ACC112 (cell line): Measurements from ENCODE around the gene PEX19.

Source experiments
- H2AFZ ChIP-seq: fragments of 200-600 bp; sonication (generic); one replicate; pipeline ENCODE4 v1.6.0; 2017; ENCODE audit warnings: antibody characterized with exemption, low read length; ENCODE audit not compliant: unreplicated experiment
- H3K27ac ChIP-seq: fragments of 200-600 bp; sonication (generic); 2 replicates; pipeline ENCODE4 v1.5.1; 2014; ENCODE audit warnings: low read depth, mild to moderate bottlenecking, antibody characterized with exemption, low read length, moderate library complexity
- H3K27me3 ChIP-seq: fragments of 200-600 bp; sonication (generic); 2 replicates; pipeline ENCODE4 v1.6.1; 2014; ENCODE audit warnings: mild to moderate bottlenecking, antibody characterized with exemption, low read length, moderate library complexity, mixed read lengths; ENCODE audit not compliant: insufficient read depth
- H3K36me3 ChIP-seq: fragments of 200-600 bp; sonication (generic); 2 replicates; pipeline ENCODE4 v1.6.1; 2016; ENCODE audit warnings: mild to moderate bottlenecking, antibody characterized with exemption, low read length, moderate library complexity, mixed read lengths; ENCODE audit not compliant: insufficient read depth
- H3K4me1 ChIP-seq: fragments of 200-600 bp; sonication (generic); one replicate; pipeline ENCODE4 v1.6.1; 2016; ENCODE audit warnings: low read length, mixed read lengths; ENCODE audit not compliant: insufficient read depth, unreplicated experiment, control insufficient read depth
- H3K4me3 ChIP-seq: fragments of 200-600 bp; sonication (generic); 2 replicates; pipeline ENCODE4 v1.5.1; 2014; ENCODE audit warnings: mild to moderate bottlenecking, low read depth, low read length
- H3K79me2 ChIP-seq: fragments of 200-600 bp; sonication (generic); one replicate; pipeline ENCODE4 v1.6.0; 2016; ENCODE audit warnings: low read length; ENCODE audit not compliant: control insufficient read depth, unreplicated experiment, insufficient read depth

PEX19 gene, protein sequence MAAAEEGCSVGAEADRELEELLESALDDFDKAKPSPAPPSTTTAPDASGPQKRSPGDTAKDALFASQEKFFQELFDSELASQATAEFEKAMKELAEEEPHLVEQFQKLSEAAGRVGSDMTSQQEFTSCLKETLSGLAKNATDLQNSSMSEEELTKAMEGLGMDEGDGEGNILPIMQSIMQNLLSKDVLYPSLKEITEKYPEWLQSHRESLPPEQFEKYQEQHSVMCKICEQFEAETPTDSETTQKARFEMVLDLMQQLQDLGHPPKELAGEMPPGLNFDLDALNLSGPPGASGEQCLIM

DNA sequence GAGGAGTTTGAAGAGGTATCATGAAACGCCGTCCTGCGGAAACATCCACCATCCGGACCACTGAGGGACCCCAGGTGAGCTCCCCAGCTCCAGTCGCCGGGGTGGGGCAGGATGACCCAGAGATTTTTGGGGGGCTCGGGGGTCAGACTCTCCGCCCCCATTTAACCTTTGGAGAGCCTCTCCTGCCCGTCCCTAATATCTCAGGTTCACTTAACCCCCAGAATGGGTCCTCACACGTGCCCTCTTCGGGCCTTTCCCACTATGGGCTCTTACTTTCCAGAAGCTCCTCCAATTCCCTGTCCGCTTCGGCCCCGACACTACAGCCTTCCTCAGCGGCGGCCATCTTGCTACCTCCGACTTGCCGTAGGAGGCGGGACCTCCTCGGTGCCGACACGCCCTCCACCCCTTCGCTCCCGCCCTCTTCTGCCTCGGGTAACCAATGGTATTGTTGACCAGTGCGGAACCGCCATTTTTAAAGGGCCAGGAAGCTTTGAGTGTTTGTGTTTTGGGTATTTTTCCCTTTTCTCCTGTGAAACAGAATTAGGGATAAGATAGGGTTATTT, at the start of gene PEX19:
Gene PEX19 (minus strand): TSS at position 352 of the 563 bp plus-strand sequence. CDS start 9 bp downstream, at position 343.
- H2AFZ ChIP-seq = peak within 1 kb of the TSS; percentile 76
- peaks cover 22% of the 10 kb centered on the region; the same call in 1 of the 2 replicates for H3K36me3 ChIP-seq
- H3K27me3 ChIP-seq = no peaks in the 10 kb centered on the region
- H3K4me1 ChIP-seq = peaks cover 19% of the 10 kb centered on the region
- peak within 1 kb of the TSS; percentile 86 for H3K4me3 ChIP-seq
- peak within 1 kb of the TSS; percentile 82 for H3K27ac ChIP-seq
- H3K79me2 ChIP-seq = peaks cover 32% of the 10 kb centered on the region

DNA sequence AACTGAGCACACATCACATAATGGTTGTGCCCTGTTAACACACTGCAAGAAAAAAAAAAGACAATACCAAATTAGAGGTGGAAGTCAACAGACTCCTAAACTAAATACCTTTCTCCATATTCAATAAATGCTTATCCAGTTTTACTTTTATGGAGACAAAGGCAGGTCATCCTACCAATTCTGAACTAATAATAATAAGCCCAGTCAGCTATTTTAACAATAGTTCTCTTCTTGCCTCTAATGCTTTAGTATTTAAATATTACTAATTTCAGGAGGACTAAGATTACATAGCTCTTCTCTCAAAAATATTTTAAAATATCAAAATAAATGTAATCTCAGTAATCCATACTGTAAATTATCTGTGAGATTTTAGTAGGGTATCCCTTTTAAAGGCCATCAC, 47.6 kb upstream of the PEX19 start:
- no peaks in the 10 kb centered on the region for H3K4me1 ChIP-seq
- peaks cover 50% of the 10 kb centered on the region for H3K79me2 ChIP-seq
- H2AFZ ChIP-seq = no peak overlapping the region
- no peak overlapping the region for H3K4me3 ChIP-seq
- H3K27me3 ChIP-seq = no peaks in the 10 kb centered on the region
- no peak overlapping the region for H3K27ac ChIP-seq
- peaks cover 54% of the 10 kb centered on the region for H3K36me3 ChIP-seq

GRCh38 chr1:160330119-160330518, 45.2 kb upstream of the PEX19 start:
- no peak overlapping the region for H3K27ac ChIP-seq
- H3K27me3 ChIP-seq = no peaks in the 10 kb centered on the region
- no peak overlapping the region for H2AFZ ChIP-seq
- H3K36me3 ChIP-seq = peaks cover 66% of the 10 kb centered on the region
- peaks cover 52% of the 10 kb centered on the region for H3K79me2 ChIP-seq
- no peak overlapping the region for H3K4me3 ChIP-seq
- no peaks in the 10 kb centered on the region for H3K4me1 ChIP-seq

DNA sequence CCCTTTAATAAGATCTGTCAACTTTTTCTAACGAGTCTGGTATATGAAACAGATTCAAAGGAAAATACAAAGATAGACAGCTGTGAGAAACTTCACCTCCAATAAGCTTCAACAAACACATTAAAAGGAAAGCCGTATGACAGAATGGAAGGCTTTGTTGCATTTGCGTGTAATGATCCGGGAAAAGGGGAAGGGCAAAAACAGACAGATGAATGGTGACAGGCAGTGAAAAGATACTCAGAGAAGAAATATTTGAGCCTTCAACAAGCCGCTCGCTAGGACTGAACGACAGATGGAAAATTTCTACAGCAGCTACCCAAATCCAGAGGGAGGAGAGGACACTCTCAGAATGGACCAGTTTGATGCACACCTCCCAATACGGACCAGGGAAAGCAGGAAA, 43.3 kb upstream of the PEX19 start:
- Histone ChIP-seq H3K36me3 (peaks cover 60% of the 10 kb centered on the region), H3K79me2 (peaks cover 47% of the 10 kb centered on the region), H2AFZ (no peak overlapping the region), H3K4me3 (no peak overlapping the region), H3K4me1 (no peaks in the 10 kb centered on the region), H3K27ac (no peak overlapping the region), H3K27me3 (no peaks in the 10 kb centered on the region)

GRCh38 chr1:160326418-160326817, 41.5 kb upstream of the PEX19 start:
- no peaks in the 10 kb centered on the region for H3K4me1 ChIP-seq
- H3K36me3 ChIP-seq = peaks cover 58% of the 10 kb centered on the region
- H3K79me2 ChIP-seq = peaks cover 55% of the 10 kb centered on the region
- no peak overlapping the region for H3K4me3 ChIP-seq
- no peak overlapping the region for H3K27ac ChIP-seq
- no peaks in the 10 kb centered on the region for H3K27me3 ChIP-seq
- H2AFZ ChIP-seq = no peak overlapping the region

- H3K79me2 ChIP-seq = peaks cover 66% of the 10 kb centered on the region
- peaks cover 58% of the 10 kb centered on the region for H3K36me3 ChIP-seq
- H3K4me1 ChIP-seq = no peaks in the 10 kb centered on the region
These were observed 40.3 kb upstream of the PEX19 start for GRCh38 chr1:160325252-160325651.

GRCh38 chr1:160322831-160323230, 37.9 kb upstream of the PEX19 start:
- Histone ChIP-seq H3K4me3 (no peak overlapping the region), H3K27ac (no peak overlapping the region), H3K27me3 (no peaks in the 10 kb centered on the region), H3K36me3 (peaks cover 51% of the 10 kb centered on the region), H2AFZ (no peak overlapping the region), H3K4me1 (no peaks in the 10 kb centered on the region), H3K79me2 (peaks cover 74% of the 10 kb centered on the region)

More at GRCh38 chr1:160325252-160325651, 40.3 kb upstream of the PEX19 start:
- Histone ChIP-seq H3K27ac (no peak overlapping the region), H2AFZ (no peak overlapping the region), H3K4me3 (no peak overlapping the region), H3K27me3 (no peaks in the 10 kb centered on the region)

DNA sequence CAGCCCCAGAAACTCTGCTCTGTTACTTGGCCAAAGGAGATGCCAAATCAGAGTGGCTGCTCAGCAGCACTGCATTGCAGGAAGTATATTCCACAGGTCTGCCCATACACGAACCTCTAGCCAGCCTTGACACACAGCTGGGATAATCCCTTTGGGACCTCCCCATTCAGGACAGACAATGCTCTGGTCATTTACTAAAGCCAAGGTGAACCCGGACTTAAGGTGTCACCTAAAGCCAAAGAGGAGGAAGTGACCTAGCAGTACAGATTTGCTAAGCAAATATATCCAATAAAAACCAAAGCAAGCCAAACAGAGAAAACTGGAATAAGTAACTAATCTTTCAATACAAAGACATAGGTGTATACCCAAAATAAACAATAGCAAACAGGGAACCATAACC, 30.4 kb upstream of the PEX19 start:
- Histone ChIP-seq H3K79me2 (peaks cover 47% of the 10 kb centered on the region), H2AFZ (no peak overlapping the region), H3K36me3 (peaks cover 62% of the 10 kb centered on the region), H3K27me3 (no peaks in the 10 kb centered on the region), H3K4me3 (no peak overlapping the region), H3K27ac (0 out of 2 replicates have a peak overlapping the region, but pooled peaks have one; percentile 7), H3K4me1 (peaks cover 7% of the 10 kb centered on the region)

GRCh38 chr1:160309571-160309970, 24.6 kb upstream of the PEX19 start:
- H3K4me3 ChIP-seq = 0 out of 2 replicates have a peak overlapping the region, but pooled peaks have one; percentile 39
- H3K79me2 ChIP-seq = peaks cover 27% of the 10 kb centered on the region

DNA sequence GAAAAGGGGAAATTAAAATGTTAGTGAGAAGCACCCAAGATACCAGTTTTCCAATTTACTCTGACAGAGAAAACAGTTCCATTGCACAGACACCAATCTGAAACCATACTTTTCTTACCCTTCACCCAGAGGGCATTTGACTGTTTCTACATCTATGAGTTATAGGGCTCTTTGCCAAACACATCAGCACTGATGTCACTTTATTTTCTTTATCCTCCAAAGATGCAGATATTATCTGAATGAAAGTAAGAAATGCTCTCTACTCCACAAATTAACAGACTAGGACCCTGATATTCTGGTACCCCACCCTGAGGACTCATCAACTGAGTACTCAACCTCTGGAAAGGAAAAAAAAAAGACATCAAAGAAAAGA, 24.2 kb upstream of the PEX19 start:
- H3K36me3 ChIP-seq = peaks cover 68% of the 10 kb centered on the region
- H2AFZ ChIP-seq = no peak overlapping the region
- no peaks in the 10 kb centered on the region for H3K27me3 ChIP-seq
- H3K4me3 ChIP-seq = 0 out of 2 replicates have a peak overlapping the region, but pooled peaks have one; percentile 39
- H3K27ac ChIP-seq = peak overlapping the region; percentile 94
- peaks cover 23% of the 10 kb centered on the region for H3K4me1 ChIP-seq
- H3K79me2 ChIP-seq = peaks cover 26% of the 10 kb centered on the region

More at GRCh38 chr1:160309571-160309970, 24.6 kb upstream of the PEX19 start:
- peaks cover 68% of the 10 kb centered on the region for H3K36me3 ChIP-seq
- H3K27me3 ChIP-seq = no peaks in the 10 kb centered on the region
- no peak overlapping the region for H2AFZ ChIP-seq
- peak overlapping the region; percentile 94 for H3K27ac ChIP-seq
- H3K4me1 ChIP-seq = peaks cover 23% of the 10 kb centered on the region
